Purkinje cell (primary cell): ENCODE measurements around the gene F7. TPM values are rescaled to one million over a fixed set of nuclear protein-coding genes. Genes with fewer than 3 reads are reported as not detected.

Experiments
- polyA plus RNA-seq: library from polyadenylated mRNA; unstranded; fragments of >200 nt; fragmentation: Nextera tagmentation; gene quantifications from 2 replicates; pipeline ENCODE4 v1.2.1, GENCODE V29; 2014

The F7 gene
- 1.3 and 1.4 TPM in 2 replicates for polyA plus RNA-seq

DNA sequence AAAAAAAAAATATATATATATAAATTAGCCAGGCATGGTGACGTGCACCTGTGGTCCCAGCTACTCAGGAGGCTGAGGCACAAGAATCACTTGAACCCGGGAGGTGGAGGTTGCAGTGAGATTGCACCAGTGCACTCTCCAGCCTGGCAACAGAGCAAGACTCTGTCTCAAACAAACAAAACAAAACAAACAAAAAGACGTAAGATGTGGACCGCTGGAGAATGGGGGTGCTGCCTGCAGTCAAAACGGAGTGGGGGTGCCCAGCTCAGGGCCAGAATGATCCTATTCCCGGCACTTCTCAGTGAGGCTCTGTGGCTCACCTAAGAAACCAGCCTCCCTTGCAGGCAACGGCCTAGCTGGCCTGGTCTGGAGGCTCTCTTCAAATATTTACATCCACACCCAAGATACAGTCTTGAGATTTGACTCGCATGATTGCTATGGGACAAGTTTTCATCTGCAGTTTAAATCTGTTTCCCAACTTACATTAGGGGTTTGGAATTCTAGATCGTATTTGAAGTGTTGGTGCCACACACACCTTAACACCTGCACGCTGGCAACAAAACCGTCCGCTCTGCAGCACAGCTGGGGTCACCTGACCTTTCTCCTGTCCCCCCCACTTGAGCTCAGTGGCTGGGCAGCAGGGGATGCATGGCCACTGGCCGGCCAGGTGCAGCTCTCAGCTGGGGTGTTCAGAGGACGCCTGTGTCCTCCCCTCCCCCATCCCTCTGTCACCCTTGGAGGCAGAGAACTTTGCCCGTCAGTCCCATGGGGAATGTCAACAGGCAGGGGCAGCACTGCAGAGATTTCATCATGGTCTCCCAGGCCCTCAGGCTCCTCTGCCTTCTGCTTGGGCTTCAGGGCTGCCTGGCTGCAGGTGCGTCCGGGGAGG lies at the start of gene F7:
Gene F7, plus strand, starts transcription at position 760 of the 889 bp plus-strand sequence. Its CDS starts 51 bp downstream, at position 811.

DNA sequence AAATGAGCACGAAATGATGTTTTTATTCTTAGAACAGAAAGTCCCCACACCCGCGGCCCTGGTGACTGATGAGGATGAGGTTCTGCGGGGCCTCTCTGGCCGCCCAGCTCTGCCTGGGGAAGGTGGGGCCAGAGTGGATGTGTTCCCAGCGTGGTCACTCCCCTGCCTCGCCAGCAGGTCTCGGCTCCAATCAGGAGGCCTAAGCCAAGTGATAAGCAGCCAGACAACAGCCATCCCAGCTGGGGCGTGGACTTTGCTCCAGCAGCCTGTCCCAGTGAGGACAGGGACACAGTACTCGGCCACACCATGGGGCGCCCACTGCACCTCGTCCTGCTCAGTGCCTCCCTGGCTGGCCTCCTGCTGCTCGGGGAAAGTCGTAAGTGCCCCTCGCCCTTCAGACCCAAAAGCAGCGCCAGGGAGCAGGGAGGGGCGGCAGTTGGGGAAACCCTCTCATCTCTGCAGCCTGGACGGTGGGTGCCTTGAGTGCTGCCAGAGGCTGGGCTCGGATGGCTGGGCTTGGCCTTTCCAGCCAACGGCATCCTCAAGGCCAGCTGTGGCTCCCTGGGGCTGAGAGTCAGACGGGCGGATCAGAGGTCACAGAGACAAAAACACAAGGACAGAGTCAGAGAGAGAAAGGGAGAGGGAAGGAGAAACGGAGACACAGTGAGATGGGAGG lies 17.1 kb downstream of the F7 start, which contains the start of gene F10:
Gene F10, plus strand, starts transcription at position 250 of the 676 bp plus-strand sequence. Its CDS starts 57 bp downstream, at position 307.

DNA sequence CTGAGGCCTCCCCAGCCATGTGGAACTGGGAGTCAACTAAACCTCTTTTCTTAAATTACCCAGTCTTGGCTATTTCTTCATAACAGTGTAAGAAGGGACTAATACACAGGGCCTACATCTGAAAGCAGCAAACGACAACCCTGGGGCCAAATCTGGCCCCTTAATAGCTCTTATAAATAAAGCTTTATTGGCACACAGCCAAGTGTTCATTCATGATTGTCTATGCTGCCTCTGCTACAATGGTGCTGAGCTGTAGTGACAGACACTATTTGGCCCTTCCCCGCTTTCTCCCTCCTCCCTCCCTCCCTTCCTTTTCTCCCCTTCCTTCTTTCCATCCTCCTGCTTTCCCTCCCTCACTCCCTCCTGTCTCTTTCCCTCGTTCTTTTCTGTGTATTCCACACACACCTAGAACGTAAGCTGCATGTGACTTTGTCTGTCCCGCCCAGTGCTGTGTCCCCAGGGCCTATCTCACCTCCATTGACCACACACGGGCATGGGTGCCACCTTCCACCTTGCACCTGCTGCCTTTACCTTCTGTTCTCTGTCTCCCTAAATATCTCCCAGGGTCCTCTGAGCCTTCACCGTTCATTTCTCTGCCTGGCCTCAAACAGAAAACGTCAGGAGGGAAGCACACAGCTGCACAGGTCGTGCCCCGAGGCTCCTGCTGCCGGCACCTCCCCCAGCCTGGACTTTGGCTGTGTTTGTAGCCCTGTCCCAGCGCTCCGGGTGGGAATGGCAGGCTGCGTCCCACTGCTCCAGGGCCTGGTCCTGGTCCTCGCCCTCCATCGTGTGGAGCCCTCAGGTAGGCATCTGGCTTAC lies 52.5 kb downstream of the F7 start, which contains the start of gene PROZ:
Gene PROZ, plus strand, starts transcription at position 720 of the 819 bp plus-strand sequence. Its CDS starts 13 bp downstream, at position 733.

Other genes with a start within 250 kb of the F7 start
- gene MCF2L, start 136.6 kb upstream of the F7 start, polyA plus RNA-seq: 56.4 and 63.8 TPM in 2 replicates
- 0.55 TPM in 1 of 2 replicates, not detected in the other for gene F10, start 17.0 kb downstream of the F7 start, polyA plus RNA-seq
- gene PROZ, start 52.9 kb downstream of the F7 start, polyA plus RNA-seq: not detected in 2 replicates
- 41.0 and 49.2 TPM in 2 replicates for gene PCID2, start 102.9 kb downstream of the F7 start, polyA plus RNA-seq
- 20.1 and 26.1 TPM in 2 replicates for gene CUL4A, start 103.8 kb downstream of the F7 start, polyA plus RNA-seq
- gene LAMP1, start 191.4 kb downstream of the F7 start, polyA plus RNA-seq: 47.8 and 70.1 TPM in 2 replicates